Measurements from ENCODE around the gene YTHDF1.

The YTHDF1 gene

DNA sequence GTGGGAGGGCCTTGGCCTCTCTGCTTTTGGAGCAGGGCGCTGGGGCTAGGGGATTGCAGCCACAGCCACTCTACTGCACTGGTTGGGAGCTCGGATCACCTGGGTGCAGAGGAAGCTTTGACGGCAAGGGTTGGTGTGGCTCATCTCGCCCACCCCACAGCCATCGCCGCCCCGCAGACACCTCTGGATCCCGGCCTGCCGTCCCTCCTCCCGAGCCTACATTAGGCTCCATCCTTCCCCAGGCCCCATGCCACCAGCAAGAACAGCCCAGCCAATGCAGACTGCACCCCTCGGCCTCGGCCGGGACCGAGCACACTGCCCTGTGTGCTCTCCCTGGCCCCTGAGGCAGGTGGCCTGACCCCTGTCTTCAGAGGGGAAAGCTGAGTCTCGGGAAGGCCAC lies 44.6 kb upstream of the YTHDF1 start:
- no peak for DNase-seq (ENCODE audit: low read depth in 2 of 2)
- no peak overlapping the region for H3K4me3 ChIP-seq (replicated peaks in 1 of 2; ENCODE audit: low read depth in 2 of 2, low read length in 2 of 2)
- TF ChIP-seq, protein P1, sequence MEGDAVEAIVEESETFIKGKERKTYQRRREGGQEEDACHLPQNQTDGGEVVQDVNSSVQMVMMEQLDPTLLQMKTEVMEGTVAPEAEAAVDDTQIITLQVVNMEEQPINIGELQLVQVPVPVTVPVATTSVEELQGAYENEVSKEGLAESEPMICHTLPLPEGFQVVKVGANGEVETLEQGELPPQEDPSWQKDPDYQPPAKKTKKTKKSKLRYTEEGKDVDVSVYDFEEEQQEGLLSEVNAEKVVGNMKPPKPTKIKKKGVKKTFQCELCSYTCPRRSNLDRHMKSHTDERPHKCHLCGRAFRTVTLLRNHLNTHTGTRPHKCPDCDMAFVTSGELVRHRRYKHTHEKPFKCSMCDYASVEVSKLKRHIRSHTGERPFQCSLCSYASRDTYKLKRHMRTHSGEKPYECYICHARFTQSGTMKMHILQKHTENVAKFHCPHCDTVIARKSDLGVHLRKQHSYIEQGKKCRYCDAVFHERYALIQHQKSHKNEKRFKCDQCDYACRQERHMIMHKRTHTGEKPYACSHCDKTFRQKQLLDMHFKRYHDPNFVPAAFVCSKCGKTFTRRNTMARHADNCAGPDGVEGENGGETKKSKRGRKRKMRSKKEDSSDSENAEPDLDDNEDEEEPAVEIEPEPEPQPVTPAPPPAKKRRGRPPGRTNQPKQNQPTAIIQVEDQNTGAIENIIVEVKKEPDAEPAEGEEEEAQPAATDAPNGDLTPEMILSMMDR (IDR thresholded peaks at IDR 0.05; ENCODE audit: low read depth, low read length): no peak

DNA sequence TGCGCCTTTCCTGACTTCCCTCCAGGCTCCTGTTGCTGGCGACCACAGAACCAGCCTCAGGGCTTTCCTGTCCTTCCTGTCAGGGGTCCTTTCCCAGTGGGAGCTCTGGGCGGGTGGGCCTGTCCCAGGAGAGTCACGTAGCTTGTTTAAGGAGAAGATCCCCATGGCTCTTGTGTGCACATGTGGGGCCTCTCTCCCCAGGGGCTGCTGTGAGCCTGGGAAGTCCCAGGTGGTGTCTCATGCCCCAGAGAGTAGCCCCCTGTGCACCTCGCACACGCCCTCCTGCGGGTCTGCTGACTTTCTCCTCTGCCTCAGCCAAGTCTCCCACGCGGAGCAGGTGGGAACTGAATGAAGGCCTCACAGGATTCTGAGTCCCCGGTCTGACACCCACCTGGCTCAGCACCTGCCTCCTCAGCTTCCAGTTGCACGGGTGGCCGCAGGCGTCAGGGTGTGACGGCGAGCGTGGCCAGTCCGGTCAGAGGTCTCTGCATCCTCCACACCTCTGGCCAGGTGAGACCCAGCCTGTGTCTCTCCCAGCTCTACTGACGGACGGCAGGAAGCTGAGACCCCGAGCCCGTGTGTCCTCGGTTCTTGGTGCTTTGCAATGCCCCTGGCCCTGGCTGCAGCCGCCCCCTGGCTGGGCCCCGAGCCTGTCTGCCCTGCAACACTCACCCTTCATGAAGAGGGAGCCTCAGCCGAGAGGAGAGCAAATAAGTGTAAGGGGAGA lies 44.0 kb upstream of the YTHDF1 start:
- no peak for DNase-seq (ENCODE audit: low read depth in 2 of 2)
- no peak overlapping the region for H3K4me3 ChIP-seq (replicated peaks in 1 of 2; ENCODE audit: low read depth in 2 of 2, low read length in 2 of 2)
- TF ChIP-seq, protein P1 (IDR thresholded peaks at IDR 0.05; ENCODE audit: low read depth, low read length): no peak

DNA sequence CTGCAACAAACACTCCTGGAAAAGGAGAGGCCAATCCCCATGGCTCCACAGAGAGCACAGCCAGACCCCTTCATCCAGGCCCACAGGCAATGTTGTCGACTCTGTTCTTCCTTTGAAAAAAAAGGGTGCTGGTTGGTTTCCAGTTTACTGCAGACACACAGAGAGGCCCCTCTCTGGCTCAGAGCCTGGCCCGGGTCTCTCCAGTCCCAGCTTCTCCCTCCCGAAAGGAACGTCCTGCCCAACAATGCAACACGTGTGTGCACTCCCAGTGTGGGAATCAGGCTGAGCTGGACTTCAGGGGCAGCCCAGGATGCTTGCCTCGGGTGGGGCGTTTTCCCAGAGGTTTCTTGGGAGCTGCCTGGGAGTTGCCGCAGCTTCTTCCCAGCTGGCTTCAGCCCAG lies 42.9 kb upstream of the YTHDF1 start:
- peak in 1 of 2 donors; percentile 39 for DNase-seq (ENCODE audit: low read depth in 2 of 2)
- no peak overlapping the region for H3K4me3 ChIP-seq (replicated peaks in 1 of 2; ENCODE audit: low read depth in 2 of 2, low read length in 2 of 2)
- TF ChIP-seq, protein P1 (IDR thresholded peaks at IDR 0.05; ENCODE audit: low read depth, low read length): no peak

DNA sequence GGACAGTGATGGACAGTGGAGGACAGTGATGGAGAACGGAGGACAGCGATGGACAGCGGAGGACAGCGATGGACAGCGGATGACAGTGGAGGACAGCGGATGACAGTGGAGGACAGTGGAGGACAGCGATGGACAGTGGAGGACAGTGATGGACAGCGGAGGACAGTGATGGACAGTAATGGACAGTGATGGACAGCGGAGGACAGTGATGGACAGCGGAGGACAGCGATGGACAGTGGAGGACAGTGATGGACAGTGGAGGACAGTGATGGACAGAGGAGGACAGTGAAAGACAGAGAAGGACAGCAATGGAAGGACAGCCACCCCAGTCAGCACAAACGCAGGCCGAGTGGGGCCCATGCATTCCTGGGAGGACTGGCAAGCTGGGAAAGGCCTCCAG lies 41.7 kb upstream of the YTHDF1 start:
- DNase-seq (ENCODE audit: low read depth in 2 of 2): no peak
- TF ChIP-seq, protein P1 (IDR thresholded peaks at IDR 0.05; ENCODE audit: low read depth, low read length): no peak
- no peak overlapping the region for H3K4me3 ChIP-seq (replicated peaks in 1 of 2; ENCODE audit: low read depth in 2 of 2, low read length in 2 of 2)

DNA sequence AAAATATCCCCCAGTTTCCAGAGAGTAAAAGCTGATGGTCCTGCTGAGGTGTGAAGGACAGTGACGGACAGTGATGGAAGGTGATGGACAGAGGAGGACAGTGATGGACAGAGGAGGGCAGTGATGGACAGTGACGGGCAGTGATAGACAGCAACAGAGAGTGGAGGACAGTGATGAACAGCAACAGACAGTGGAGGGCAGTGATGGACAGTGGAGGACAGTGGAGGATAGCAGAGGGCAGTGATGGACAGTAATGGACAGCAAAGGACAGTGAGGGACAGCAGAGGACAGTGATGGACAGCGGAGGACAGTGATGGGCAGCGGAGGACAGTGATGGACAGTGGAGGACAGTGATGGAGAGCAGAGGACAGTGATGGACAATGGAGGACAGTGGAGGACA lies 41.0 kb upstream of the YTHDF1 start:
- no peak overlapping the region for H3K4me3 ChIP-seq (replicated peaks in 1 of 2; ENCODE audit: low read depth in 2 of 2, low read length in 2 of 2)
- TF ChIP-seq, protein P1 (IDR thresholded peaks at IDR 0.05; ENCODE audit: low read depth, low read length): no peak
- DNase-seq (ENCODE audit: low read depth in 2 of 2): no peak

DNA sequence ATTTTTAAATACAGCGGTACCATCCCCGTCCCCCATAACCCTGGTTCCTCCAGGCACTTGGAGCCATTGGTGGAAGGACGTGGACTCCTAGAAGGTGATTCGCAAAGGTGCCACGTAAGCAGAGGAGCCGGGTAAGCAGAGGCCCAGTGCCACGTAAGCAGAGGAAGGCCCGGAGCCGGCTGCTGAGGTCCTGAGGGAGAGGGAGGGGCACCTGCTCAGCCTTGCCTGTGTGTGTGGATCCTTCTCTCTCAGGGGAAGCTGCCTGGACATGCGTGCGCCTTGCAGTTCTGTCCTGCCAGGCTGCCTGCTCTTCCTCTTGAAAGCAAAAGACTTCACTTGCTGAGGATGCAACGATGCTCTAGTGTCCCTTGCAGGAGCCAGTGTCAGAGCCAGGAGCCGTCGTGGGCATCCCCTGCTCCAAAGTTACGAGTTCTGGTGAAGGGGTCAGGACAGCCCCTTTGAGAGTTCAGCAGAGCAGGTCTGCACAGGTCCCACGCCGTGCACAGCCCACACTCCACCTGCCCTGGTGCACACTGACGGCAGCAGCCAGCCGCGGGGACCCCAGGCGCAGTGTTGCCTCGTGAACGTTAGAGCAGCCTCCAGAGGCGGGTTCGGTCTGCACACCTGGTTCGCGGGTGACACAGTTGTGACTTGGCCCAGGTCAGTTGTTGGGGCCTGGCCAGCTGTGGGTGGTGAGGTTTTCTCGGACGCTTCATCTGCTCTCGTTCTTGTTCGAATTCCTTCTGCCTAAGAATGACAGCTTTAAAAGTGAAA lies 40.2 kb upstream of the YTHDF1 start:
- no peak for DNase-seq (ENCODE audit: low read depth in 2 of 2)
- H3K4me3 ChIP-seq (replicated peaks in 1 of 2; ENCODE audit: low read depth in 2 of 2, low read length in 2 of 2): no peak overlapping the region
- TF ChIP-seq, protein P1 (IDR thresholded peaks at IDR 0.05; ENCODE audit: low read depth, low read length): no peak
